Posterior vena cava (tissue), 2 donors: ENCODE results near the gene LIF. TPM values are rescaled to one million over a fixed set of nuclear protein-coding genes. Genes with fewer than 3 reads are reported as not detected.

Experiments
- DNase-seq: peaks from one replicate; pipeline ENCODE4 v3.0.0-alpha.2; 2020; ENCODE audit warnings: low spot score
- intact Hi-C, 2 donors: fragments of 100-400 bp; cut with DNase I; formaldehyde crosslinking; loops; one replicate each; pipeline versions ENCODE4 v1.14.1 to v1.14.2; 2022 to 2023
- long read RNA-seq, 2 donors: library from polyadenylated mRNA; unstranded; transcript quantifications; one replicate each; pipeline ENCODE4 v2.0.0, GENCODE V29; 2020 to 2021
- total RNA-seq, 2 donors: library from RNA; stranded (reverse); fragmentation: NEBNext Ultra II Directional; extraction: Animal tissue kit (Norgen Biotek cat#: 25700); gene quantifications; one replicate each; pipeline ENCODE4 v1.2.1, GENCODE V29; 2021
- donor health status: DM: yes; HTN: yes; CAD: no.
- donor health status: DM: yes; HTN: yes; CAD: no.

Gene LIF
- 1 to 10 TPM; 2.6 to 8.1 TPM for total RNA-seq
- long read RNA-seq, donor 1, partial matches to known transcripts, result 0 of 1 reads
- long read RNA-seq, donor 1, other reads (novel, unspliced or antisense), result 1 of 1 reads
- long read RNA-seq, donor 2, partial matches to known transcripts, result 0 of 5 reads
- long read RNA-seq, donor 2, other reads (novel, unspliced or antisense), result 5 of 5 reads

GRCh38 chr22:30245985-30246813 is at the start of gene LIF:
Gene LIF, minus strand, starts transcription at chr22:30246759. Its CDS starts 64 bp downstream, at chr22:30246695.
- no peak for DNase-seq
- intact Hi-C loops, result loop anchor here in 1 of 2 donors (10.0 kb wide), 1 partner anchor 431 kb away; no protein-coding TSS in a partner anchor

GRCh38 chr22:30296324-30296723 is 49.8 kb upstream of the LIF start:
- intact Hi-C loops, result no loop called here
- DNase-seq, result no peak

GRCh38 chr22:30295576-30295975 is 49.0 kb upstream of the LIF start:
- DNase-seq, result no peak
- intact Hi-C loops, result no loop called here

GRCh38 chr22:30294830-30295229 is 48.3 kb upstream of the LIF start:
- intact Hi-C loops, result no loop called here
- DNase-seq, result no peak

- no peak for DNase-seq
- intact Hi-C loops, result no loop called here
Observed at GRCh38 chr22:30294066-30294465, 47.5 kb upstream of the LIF start.

GRCh38 chr22:30293026-30293425 is 46.5 kb upstream of the LIF start:
- no peak for DNase-seq
- intact Hi-C loops, result no loop called here

GRCh38 chr22:30292069-30292970 is 45.8 kb upstream of the LIF start:
- intact Hi-C loops, result no loop called here

GRCh38 chr22:30291058-30291892 is 44.7 kb upstream of the LIF start:
- intact Hi-C loops, result no loop called here
- peak; percentile 93 for DNase-seq

More at GRCh38 chr22:30292069-30292970, 45.8 kb upstream of the LIF start:
- no peak for DNase-seq

- intact Hi-C loops, result no loop called here
- DNase-seq, result no peak
Observed at GRCh38 chr22:30290342-30291057, 43.9 kb upstream of the LIF start.

GRCh38 chr22:30289980-30290313 is 43.4 kb upstream of the LIF start:
- intact Hi-C loops, result no loop called here
- DNase-seq, result peak; percentile 87

- intact Hi-C loops, result no loop called here
- peak; percentile 99 for DNase-seq
Observed at GRCh38 chr22:30289141-30289979, 42.8 kb upstream of the LIF start, which contains the start of gene CASTOR1. Gene CASTOR1, minus strand, starts transcription at chr22:30289505. Its CDS starts 8 bp downstream, at chr22:30289497.

- intact Hi-C loops, result no loop called here
- no peak for DNase-seq
Observed at GRCh38 chr22:30288419-30289140, 42.0 kb upstream of the LIF start.

- peak; percentile 95 for DNase-seq
- intact Hi-C loops, result loop anchor here in 1 of 2 donors (2.0 kb wide), 1 partner anchor 21 kb away; the partner anchor contains the start of gene OSM
Observed at GRCh38 chr22:30287648-30288418, 41.3 kb upstream of the LIF start.

- DNase-seq, result peak; percentile 94
- intact Hi-C loops, result loop anchor here in 1 of 2 donors (2.0 kb wide), 1 partner anchor 20 kb away; the partner anchor contains the start of gene OSM
Observed at GRCh38 chr22:30286813-30287647, 40.5 kb upstream of the LIF start.

- no peak for DNase-seq
- intact Hi-C loops, result loop anchor here in 1 of 2 donors (2.0 kb wide), 1 partner anchor 20 kb away; the partner anchor contains the start of gene OSM
Observed at GRCh38 chr22:30286331-30286730, 39.8 kb upstream of the LIF start.
